ENCODE results near the gene RIN2. TPM values are rescaled to one million over a fixed set of nuclear protein-coding genes. Genes with fewer than 3 reads are reported as not detected.
"Not testable (repeated sequence)": the region's sequence is repeated elsewhere in the genome, so short reads cannot be mapped to it uniquely, and the experiment has no call there.

RIN2 gene
- total and polyA plus RNA-seq, 4 donors, result 3.4 to 16.6 (median 6.3) TPM

GRCh38 chr20:19750907-19751636 is 7.0 kb upstream of the RIN2 start:
- H3K9me3 ChIP-seq (ENCODE audit: control insufficient read depth in 4 of 4, low read length in 3 of 4), result no peaks in the 10 kb centered on the region
- 67% methylated on average over 5 of the region's 5 CpGs for WGBS
- TF ChIP-seq EGR1 (IDR thresholded peaks at IDR 0.05; ENCODE audit: low read depth in 2 of 2) (no peak), RAD21 (IDR thresholded peaks at IDR 0.05) (no peak), RXRA (IDR thresholded peaks at IDR 0.05) (no peak)
- no peak overlapping the region for H3K9ac ChIP-seq (ENCODE audit: low read depth in 1 of 2, low read length in 2 of 2)
- no peaks in the 10 kb centered on the region for H3K27me3 ChIP-seq (ENCODE audit: control insufficient read depth in 4 of 4, insufficient read depth in 4 of 4, low read length in 3 of 4)
- H3K4me3 ChIP-seq (ENCODE audit: low read depth in 1 of 3, low read length in 3 of 3), result no peak overlapping the region
- H3K4me1 ChIP-seq (ENCODE audit: control insufficient read depth in 4 of 4, insufficient read depth in 4 of 4, low read length in 3 of 4), result no peaks in the 10 kb centered on the region
- DNase-seq (ENCODE audit: low spot score), result no peak
- H3K27ac ChIP-seq (ENCODE audit: low read depth in 1 of 2, low read length in 2 of 2), result no peak overlapping the region
- H3K36me3 ChIP-seq (ENCODE audit: control insufficient read depth in 4 of 4, insufficient read depth in 3 of 4, low read depth in 1 of 4, low read length in 3 of 4), result no peaks in the 10 kb centered on the region

DNA sequence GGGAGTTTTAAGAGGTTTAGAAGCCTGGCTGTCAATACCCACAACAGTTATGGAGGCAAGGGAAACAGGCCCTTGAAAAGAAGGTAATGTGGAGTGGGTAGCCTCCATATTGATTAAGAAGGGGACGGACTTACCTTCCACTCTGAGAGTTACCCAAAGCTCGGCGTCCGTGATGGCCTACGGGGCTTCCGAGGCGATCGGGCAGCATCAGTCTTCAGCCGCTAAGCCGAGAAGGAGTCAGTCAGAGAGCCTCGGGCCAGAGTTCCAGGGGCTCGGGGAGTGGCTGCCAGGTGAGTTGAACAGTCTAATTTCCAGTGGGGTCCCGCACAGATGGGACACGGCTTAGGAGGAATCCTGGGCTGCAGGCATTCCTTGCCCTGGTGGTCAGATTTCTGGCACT is 3.9 kb upstream of the RIN2 start:
- not testable (repeated sequence) for H3K27ac ChIP-seq (ENCODE audit: low read depth in 1 of 2, low read length in 2 of 2); H3K27me3 ChIP-seq (ENCODE audit: control insufficient read depth in 4 of 4, insufficient read depth in 4 of 4, low read length in 3 of 4); H3K9me3 ChIP-seq (ENCODE audit: control insufficient read depth in 4 of 4, low read length in 3 of 4); H3K36me3 ChIP-seq (ENCODE audit: control insufficient read depth in 4 of 4, insufficient read depth in 3 of 4, low read depth in 1 of 4, low read length in 3 of 4); DNase-seq (ENCODE audit: low spot score); H3K4me3 ChIP-seq (ENCODE audit: low read depth in 1 of 3, low read length in 3 of 3); H3K9ac ChIP-seq (ENCODE audit: low read depth in 1 of 2, low read length in 2 of 2)
- peaks cover 0 to 17% (median 7%) of the 10 kb centered on the region in 4 donors for H3K4me1 ChIP-seq (ENCODE audit: control insufficient read depth in 4 of 4, insufficient read depth in 4 of 4, low read length in 3 of 4)
- WGBS, result 90% methylated on average over 14 of the region's 14 CpGs

DNA sequence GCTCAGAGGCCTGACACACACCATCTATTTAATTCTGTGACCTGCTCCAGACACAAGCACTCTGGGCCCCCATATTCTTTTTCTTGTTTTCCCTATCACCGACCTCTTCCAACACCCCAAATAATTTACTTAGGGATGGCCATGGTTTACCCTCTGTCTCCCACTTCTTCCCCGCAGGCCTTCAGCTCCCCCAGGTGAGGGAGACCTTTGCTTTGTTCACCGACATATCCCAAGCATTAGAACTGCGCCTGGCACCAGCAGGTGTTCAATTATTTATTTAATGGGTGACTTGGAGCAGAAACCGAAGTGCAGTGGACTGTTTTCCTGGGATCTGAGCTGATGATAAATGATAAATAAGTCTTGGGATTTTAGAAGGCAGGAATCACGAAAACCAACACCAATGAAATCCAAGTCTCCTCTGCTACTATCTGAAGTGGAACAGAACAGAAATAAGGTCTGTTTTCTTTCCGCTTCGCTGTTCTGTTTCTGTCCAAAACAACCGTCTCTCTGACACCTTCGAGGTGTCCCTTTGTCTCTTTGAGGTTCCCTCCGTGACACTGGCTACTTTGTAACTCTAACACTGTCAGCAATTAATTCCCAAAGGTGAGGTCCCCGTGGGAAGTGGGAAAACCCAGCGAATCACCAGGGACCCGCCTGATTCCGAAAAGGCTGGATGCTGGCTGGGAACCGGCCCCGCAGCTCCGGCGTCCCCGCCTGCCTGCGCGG is 1.1 kb upstream of the RIN2 start:
- peaks cover 5 to 33% (median 16%) of the 10 kb centered on the region in 4 donors for H3K4me1 ChIP-seq (ENCODE audit: control insufficient read depth in 4 of 4, insufficient read depth in 4 of 4, low read length in 3 of 4)
- peak overlapping the region; percentile 65 to 85 (median 83) for H3K4me3 ChIP-seq (ENCODE audit: low read depth in 1 of 3, low read length in 3 of 3)
- 17% methylated on average over 22 of the region's 22 CpGs for WGBS
- no peaks in the 10 kb centered on the region for H3K27me3 ChIP-seq (ENCODE audit: control insufficient read depth in 4 of 4, insufficient read depth in 4 of 4, low read length in 3 of 4)
- H3K27ac ChIP-seq (ENCODE audit: low read depth in 1 of 2, low read length in 2 of 2), result peak overlapping the region; percentile 93 to 94
- H3K9ac ChIP-seq (ENCODE audit: low read depth in 1 of 2, low read length in 2 of 2), result peak overlapping the region; percentile 57 to 73
- no peak for DNase-seq (ENCODE audit: low spot score)
- no peaks in the 10 kb centered on the region for H3K36me3 ChIP-seq (ENCODE audit: control insufficient read depth in 4 of 4, insufficient read depth in 3 of 4, low read depth in 1 of 4, low read length in 3 of 4)
- TF ChIP-seq RAD21 (IDR thresholded peaks at IDR 0.05), result peak in 1 of 2 donors; percentile 10
- TF ChIP-seq, protein P1, sequence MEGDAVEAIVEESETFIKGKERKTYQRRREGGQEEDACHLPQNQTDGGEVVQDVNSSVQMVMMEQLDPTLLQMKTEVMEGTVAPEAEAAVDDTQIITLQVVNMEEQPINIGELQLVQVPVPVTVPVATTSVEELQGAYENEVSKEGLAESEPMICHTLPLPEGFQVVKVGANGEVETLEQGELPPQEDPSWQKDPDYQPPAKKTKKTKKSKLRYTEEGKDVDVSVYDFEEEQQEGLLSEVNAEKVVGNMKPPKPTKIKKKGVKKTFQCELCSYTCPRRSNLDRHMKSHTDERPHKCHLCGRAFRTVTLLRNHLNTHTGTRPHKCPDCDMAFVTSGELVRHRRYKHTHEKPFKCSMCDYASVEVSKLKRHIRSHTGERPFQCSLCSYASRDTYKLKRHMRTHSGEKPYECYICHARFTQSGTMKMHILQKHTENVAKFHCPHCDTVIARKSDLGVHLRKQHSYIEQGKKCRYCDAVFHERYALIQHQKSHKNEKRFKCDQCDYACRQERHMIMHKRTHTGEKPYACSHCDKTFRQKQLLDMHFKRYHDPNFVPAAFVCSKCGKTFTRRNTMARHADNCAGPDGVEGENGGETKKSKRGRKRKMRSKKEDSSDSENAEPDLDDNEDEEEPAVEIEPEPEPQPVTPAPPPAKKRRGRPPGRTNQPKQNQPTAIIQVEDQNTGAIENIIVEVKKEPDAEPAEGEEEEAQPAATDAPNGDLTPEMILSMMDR (IDR thresholded peaks at IDR 0.05; ENCODE audit: low read depth, low read length, missing input control), result no peak
- H3K9me3 ChIP-seq (ENCODE audit: control insufficient read depth in 4 of 4, low read length in 3 of 4), result no peaks in the 10 kb centered on the region

DNA sequence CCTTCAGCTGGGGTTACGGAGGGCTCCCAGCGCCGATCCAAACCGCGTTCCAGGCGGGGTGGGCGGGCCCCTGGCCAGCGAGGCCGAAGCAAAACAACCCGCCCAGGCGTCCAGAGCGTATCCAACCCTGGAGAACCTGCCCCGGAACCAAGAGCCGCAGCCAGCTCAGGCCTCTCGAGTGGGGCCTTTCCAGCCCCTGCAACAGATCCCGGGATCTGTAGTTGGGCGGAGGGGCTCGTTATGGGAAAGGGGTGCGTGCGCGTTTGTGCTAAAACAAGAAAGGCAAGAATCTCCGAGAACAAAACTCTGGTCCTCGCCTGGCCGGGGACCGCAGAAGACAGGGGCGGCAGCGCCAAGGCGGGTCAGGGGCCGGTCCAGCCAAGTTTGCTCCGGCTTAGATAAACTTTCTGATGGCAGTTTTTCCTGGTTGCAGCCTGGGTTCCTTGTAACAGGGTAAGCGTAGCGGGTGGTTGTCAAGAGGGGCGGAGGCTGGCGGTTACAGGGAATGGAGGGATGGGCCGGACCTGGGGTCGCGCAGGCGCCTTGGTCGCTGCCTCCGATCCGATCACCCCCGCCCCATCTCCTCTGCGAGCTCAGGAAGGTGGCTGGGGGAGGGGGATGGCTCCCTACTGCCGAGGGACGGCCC is 448 bp upstream of the RIN2 start:
- no peaks in the 10 kb centered on the region for H3K36me3 ChIP-seq (ENCODE audit: control insufficient read depth in 4 of 4, insufficient read depth in 3 of 4, low read depth in 1 of 4, low read length in 3 of 4)
- 1% methylated on average over 45 of the region's 45 CpGs for whole genome bisulfite sequencing
- no peaks in the 10 kb centered on the region for H3K27me3 ChIP-seq (ENCODE audit: control insufficient read depth in 4 of 4, insufficient read depth in 4 of 4, low read length in 3 of 4)
- peak; percentile 63 for DNase-seq (ENCODE audit: low spot score)
- no peaks in the 10 kb centered on the region for H3K9me3 ChIP-seq (ENCODE audit: control insufficient read depth in 4 of 4, low read length in 3 of 4)
- peaks cover 5 to 33% (median 16%) of the 10 kb centered on the region in 4 donors for H3K4me1 ChIP-seq (ENCODE audit: control insufficient read depth in 4 of 4, insufficient read depth in 4 of 4, low read length in 3 of 4)
- H3K9ac ChIP-seq (ENCODE audit: low read depth in 1 of 2, low read length in 2 of 2), result peak overlapping the region; percentile 57 to 73
- H3K4me3 ChIP-seq (ENCODE audit: low read depth in 1 of 3, low read length in 3 of 3), result peak overlapping the region; percentile 65 to 85 (median 83)
- H3K27ac ChIP-seq (ENCODE audit: low read depth in 1 of 2, low read length in 2 of 2), result peak overlapping the region; percentile 93 to 94
- no peak for TF ChIP-seq JUND (IDR thresholded peaks at IDR 0.05)
- TF ChIP-seq, protein P2, sequence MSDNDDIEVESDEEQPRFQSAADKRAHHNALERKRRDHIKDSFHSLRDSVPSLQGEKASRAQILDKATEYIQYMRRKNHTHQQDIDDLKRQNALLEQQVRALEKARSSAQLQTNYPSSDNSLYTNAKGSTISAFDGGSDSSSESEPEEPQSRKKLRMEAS (IDR thresholded peaks at IDR 0.05), result no peak
- no peak for TF ChIP-seq EGR1 (IDR thresholded peaks at IDR 0.05; ENCODE audit: low read depth in 2 of 2)
- TF ChIP-seq HNF4G (IDR thresholded peaks at IDR 0.05), result no peak
- TF ChIP-seq REST (IDR thresholded peaks at IDR 0.05), result peak; percentile 1
- TF ChIP-seq NR2F2 (IDR thresholded peaks at IDR 0.05), result no peak
- TF ChIP-seq, protein P1 (IDR thresholded peaks at IDR 0.05; ENCODE audit: low read depth, low read length, missing input control), result no peak
- TF ChIP-seq RXRA (IDR thresholded peaks at IDR 0.05), result peak in 1 of 2 donors; percentile 12
- no peak for TF ChIP-seq GABPA (IDR thresholded peaks at IDR 0.05 in 1 of 2, conservative IDR thresholded peaks at IDR 0.05 in 1 of 2)
- TF ChIP-seq RAD21 (IDR thresholded peaks at IDR 0.05), result peak in 1 of 2 donors; percentile 3
- peak; percentile 64 for TF ChIP-seq YY1 (IDR thresholded peaks at IDR 0.05)

Data from liver (tissue), 9 donors.